NCI-H146 (cell line): ENCODE measurements around the gene ZBTB16.
A peak's percentile ranks its signal among the peaks of the same experiment; 100 is the strongest.

Experiments
- DNase-seq: peaks from one replicate; lab custom pipeline; 2025; lab: John Stamatoyannopoulos, UW

The ZBTB16 gene

DNA sequence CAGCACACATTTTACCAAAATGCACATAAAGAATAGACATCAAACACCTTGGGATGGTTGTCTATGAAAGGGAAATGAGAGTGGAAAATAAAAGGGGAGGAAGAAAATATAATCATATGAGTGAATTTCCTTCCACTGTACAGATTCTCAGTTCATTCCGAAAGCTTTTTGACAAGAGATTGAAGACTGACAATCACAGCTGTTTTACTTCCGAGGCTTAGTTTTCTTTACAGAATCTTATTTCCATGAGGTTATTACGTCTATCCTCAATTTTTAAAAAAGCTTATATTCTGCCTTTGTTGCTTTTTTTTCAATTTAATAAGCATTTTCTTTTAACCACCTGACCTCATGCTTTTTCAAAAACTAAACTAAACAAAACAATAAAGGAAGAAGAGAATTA, 223.9 kb downstream of the ZBTB16 start:
- DNase-seq, result no peak

- DNase-seq, result peak; percentile 74
Measured at GRCh38 chr11:114284021-114284420, 224.5 kb downstream of the ZBTB16 start.

GRCh38 chr11:114284914-114285313, 225.4 kb downstream of the ZBTB16 start:
- no peak for DNase-seq

GRCh38 chr11:114285599-114285998, 226.1 kb downstream of the ZBTB16 start:
- DNase-seq, result no peak

GRCh38 chr11:114286229-114286628, 226.7 kb downstream of the ZBTB16 start:
- no peak for DNase-seq

DNA sequence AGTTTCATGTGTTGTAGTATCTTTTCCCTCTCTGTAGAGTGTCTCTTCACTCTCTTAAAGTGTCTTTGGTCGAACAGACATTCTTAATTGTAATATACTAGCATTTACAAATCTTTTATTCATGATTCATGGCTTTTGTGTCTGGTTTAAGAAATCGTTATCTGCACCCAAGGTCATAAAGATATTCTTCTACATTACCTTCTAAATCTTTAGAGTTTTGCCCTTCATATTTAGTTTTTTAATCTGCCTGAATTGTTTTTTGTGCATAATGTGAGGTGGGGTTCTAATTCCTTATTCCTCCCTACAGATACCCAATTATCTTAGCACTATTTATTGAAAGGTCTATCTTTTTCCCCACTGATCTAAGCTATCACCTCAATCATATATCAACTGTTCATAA, 227.6 kb downstream of the ZBTB16 start:
- DNase-seq, result no peak

GRCh38 chr11:114288136-114288535, 228.6 kb downstream of the ZBTB16 start:
- no peak for DNase-seq

DNA sequence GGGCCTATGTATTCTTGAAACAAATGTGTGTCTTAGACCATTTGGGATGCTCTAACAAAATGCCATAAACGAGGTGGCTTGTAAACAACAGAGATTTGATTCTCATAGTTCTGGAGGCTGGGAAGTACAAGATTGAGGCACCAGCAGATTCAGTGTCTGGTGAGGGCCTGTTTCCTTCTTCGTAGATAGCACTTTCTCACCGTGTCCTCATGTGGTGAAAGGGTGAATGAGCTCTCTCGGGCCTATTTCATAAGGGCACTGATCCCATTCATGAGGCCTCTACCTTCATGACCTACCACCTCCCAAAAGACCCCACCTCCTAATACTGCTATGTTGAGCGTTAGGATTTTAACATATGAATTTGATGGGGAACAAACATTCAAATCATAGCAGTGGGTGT, 230.3 kb downstream of the ZBTB16 start:
- DNase-seq, result no peak

GRCh38 chr11:114290503-114291235, 231.2 kb downstream of the ZBTB16 start:
- DNase-seq, result no peak

GRCh38 chr11:114291381-114291780, 231.9 kb downstream of the ZBTB16 start:
- DNase-seq, result no peak

DNA sequence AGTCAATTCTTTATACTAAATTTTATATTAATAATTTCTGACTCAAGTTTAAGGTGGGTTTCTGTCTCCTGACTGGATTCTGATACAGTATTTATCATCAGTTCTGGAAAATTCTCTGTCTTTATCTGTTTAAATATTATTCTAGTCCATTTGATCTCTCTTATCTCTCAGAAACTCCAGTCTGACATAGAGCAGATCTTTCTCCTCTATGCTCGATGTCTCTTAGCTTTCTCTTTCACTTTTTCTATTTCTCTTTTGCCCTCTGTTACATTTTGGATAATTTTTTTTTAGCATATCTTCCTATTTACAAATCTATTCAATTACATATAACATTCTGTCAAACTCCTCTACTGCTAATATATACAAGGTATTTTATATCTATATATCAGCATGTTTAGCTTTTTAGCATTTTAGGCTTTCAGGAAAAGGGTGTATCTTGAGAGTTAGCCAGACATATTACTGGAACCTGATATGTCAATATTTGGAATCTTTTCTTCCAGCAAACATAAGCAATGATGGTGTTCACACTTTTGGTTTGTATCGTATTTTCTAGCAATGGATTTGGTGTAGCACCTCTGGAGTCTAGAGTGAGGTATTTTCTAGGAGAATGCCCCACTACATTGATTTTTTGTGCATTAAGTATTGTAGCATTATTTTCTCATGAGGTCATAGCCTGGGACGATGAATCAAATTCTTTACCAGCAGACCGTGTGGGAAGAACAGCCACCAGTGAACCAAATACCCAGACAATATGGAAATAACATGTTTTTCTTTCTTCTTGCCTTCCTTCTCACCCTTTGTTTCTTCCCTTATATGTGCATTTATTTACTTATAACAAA, 232.6 kb downstream of the ZBTB16 start:
- no peak for DNase-seq

- DNase-seq, result no peak
Measured at GRCh38 chr11:114293201-114293711, 233.7 kb downstream of the ZBTB16 start.

DNA sequence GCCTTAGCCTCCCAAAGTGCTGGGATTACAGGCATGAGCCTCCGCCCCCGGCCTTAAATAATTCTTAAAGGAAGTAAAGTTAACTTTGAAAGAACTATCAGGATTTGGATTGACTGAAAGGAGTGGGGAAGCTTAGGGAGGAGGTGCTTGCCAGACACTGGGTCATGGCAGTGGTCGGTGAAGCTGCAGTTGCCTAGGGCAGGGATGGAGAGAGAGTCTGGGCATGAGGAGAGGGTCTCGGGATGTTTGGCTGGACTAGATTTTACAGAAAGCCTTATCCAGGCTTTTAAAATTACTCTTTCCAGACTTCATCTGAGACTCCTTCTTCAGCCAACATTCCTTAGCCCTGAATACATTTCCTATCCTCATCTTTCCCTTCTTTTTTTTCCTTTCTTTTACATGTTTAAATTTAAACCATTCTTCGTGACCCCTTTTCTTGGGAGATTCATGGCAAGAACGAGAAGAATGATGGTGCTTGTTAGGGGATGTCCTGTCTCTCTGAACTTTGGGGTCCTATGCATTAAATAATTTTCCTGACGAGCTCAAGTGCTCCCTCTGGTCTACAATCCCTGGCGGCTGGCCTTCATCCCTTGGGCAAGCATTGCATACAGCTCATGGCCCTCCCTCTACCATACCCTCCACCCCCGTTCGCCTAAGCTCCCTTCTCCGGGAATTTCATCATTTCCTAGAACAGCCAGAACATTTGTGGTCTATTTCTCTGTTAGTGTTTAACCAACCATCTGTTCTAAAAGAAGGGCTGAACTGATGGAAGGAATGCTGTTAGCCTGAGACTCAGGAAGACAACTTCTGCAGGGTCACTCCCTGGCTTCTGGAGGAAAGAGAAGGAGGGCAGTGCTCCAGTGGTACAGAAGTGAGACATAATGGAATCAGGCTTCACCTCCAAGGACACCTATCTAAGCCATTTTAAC, 236.4 kb downstream of the ZBTB16 start, which contains the start of gene NNMT:
NNMT (plus strand) TSS at position 724 of the 929 bp plus-strand sequence; CDS start at position 882, 158 bp downstream.
- no peak for DNase-seq

- no peak for DNase-seq
Measured at GRCh38 chr11:114296605-114297372, 237.3 kb downstream of the ZBTB16 start.

DNA sequence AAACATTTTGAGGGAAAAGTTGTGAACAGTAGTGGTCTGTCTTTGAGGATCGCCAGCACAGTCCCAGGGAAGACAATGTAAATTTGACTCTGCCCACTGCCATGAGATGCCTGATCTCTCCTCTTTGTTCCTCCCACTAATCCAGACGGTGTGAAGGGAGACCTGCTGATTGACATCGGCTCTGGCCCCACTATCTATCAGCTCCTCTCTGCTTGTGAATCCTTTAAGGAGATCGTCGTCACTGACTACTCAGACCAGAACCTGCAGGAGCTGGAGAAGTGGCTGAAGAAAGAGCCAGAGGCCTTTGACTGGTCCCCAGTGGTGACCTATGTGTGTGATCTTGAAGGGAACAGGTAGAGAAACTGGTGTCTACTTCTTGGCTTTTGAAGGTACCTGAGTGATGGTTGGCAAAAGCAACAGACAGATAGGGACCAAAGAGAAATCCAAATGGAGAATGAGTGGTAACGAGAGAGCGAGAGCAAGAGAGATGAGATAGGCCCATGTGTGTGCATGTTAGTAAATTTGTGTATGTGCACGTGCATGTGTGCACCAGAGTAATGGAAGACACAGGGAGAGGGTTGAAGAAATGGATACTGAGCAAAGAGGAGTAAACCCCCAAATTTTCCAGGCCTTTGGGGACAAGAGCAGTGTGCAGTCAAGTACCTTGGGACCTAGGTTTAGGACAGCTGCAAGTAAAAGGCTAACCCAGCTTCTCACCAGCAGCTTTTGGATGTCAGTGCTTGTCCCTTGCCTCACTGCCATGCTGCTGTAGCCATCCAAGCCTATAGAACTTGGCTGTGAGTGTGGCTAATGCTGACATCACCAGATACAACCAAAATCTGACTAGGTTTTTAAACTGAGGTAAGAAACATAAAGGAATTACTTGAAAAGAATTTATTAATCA, 238.5 kb downstream of the ZBTB16 start:
- DNase-seq, result no peak

DNA sequence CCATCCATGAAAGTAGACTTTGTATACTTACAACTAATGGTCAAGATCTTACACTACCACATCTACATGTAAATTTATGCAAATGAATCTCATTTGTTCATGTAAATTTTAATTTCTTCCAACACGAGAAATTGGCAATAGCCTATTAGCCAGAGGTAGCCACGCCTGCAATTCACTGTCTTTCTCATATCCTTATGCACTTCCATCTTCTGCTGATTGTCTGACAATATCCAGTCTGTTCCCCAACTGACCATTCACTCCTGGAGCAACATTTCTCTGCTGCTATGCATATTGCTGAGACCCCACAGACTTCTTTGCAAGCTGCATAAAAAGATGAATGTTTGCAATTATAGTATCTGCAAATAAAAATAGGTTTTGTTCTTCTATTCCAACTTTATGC, 239.2 kb downstream of the ZBTB16 start:
- DNase-seq, result no peak
